Keratinocyte (primary cell): ENCODE results near the gene RPL36A. TPM values are rescaled to one million over a fixed set of nuclear protein-coding genes. Genes with fewer than 3 reads are reported as not detected.

ENCODE experiments used
- DNase-seq: peaks from one replicate; pipeline ENCODE4 v3.0.0-alpha.2; 2011; ENCODE audit warnings: low read depth, missing footprints, low spot score
- FAIRE-seq: peaks from 2 replicates; lab custom pipeline; 2011; peaks lifted over from hg19 to GRCh38; lab: Jason Lieb, UNC
- H2AFZ ChIP-seq: 2 replicates; pipeline ENCODE4 v1.6.0; 2012; ENCODE audit warnings: low read length, control low read depth, inconsistent platforms; ENCODE audit not compliant: control insufficient read depth
- H3K27ac ChIP-seq: 2 replicates; pipeline ENCODE4 v1.5.1; 2011; ENCODE audit warnings: low read length; ENCODE audit not compliant: control insufficient read depth, insufficient read depth
- H3K27me3 ChIP-seq: 3 replicates; pipeline ENCODE4 v1.6.0; 2011; ENCODE audit warnings: low read length; ENCODE audit not compliant: control insufficient read depth, insufficient read depth; ENCODE audit errors: extremely low read depth
- H3K36me3 ChIP-seq, 2 experiments: 2 replicates in 1 of 2; 3 replicates in 1 of 2; pipeline ENCODE4 v1.5.1; 2011; ENCODE audit warnings: low read length in 2 of 2, mild to moderate bottlenecking in 1 of 2; ENCODE audit not compliant: control insufficient read depth in 2 of 2, insufficient read depth in 2 of 2; ENCODE audit errors: extremely low read depth in 1 of 2
- H3K4me1 ChIP-seq: 3 replicates; pipeline ENCODE4 v1.5.1; 2011; ENCODE audit warnings: low read length; ENCODE audit not compliant: control insufficient read depth, insufficient read depth; ENCODE audit errors: extremely low read depth
- H3K4me2 ChIP-seq: 3 replicates; pipeline ENCODE4 v1.6.0; 2011; ENCODE audit warnings: low read depth, low read length; ENCODE audit not compliant: control insufficient read depth, insufficient read depth; ENCODE audit errors: extremely low read depth
- H3K4me3 ChIP-seq, 3 experiments: fragments of 200-600 bp in 1 of 3; sonication (generic) in 1 of 3; 2 replicates in 2 of 3; 3 replicates in 1 of 3; pipeline ENCODE4 v1.5.1; 2011 to 2016; ENCODE audit warnings: low read length in 3 of 3, mild to moderate bottlenecking in 3 of 3, control low read depth in 2 of 3, inconsistent platforms in 1 of 3, low read depth in 1 of 3, mixed read lengths in 1 of 3, mixed run types in 1 of 3, moderate library complexity in 1 of 3; ENCODE audit not compliant: control insufficient read depth in 2 of 3, insufficient read depth in 2 of 3; ENCODE audit errors: extremely low read depth in 1 of 3
- H3K79me2 ChIP-seq: 2 replicates; pipeline ENCODE4 v1.6.0; 2012; ENCODE audit warnings: low read length; ENCODE audit not compliant: control insufficient read depth, insufficient read depth
- H3K9ac ChIP-seq: 3 replicates; pipeline ENCODE4 v1.6.0; 2011; ENCODE audit warnings: low read length; ENCODE audit not compliant: control insufficient read depth, insufficient read depth; ENCODE audit errors: extremely low read depth
- H3K9me1 ChIP-seq: 3 replicates; pipeline ENCODE4 v1.6.0; 2011; ENCODE audit warnings: low read length; ENCODE audit not compliant: control insufficient read depth, insufficient read depth; ENCODE audit errors: extremely low read depth
- H3K9me3 ChIP-seq: 2 replicates; pipeline ENCODE4 v1.5.1; 2012; ENCODE audit warnings: low read depth, low read length; ENCODE audit not compliant: control insufficient read depth
- H4K20me1 ChIP-seq: 3 replicates; pipeline ENCODE4 v1.6.0; 2011; ENCODE audit warnings: low read length; ENCODE audit not compliant: control insufficient read depth, insufficient read depth; ENCODE audit errors: extremely low read depth
- CTCF ChIP-seq, 3 experiments: IDR thresholded peaks in 1 of 3; conservative IDR thresholded peaks in 1 of 3; optimal IDR thresholded peaks in 1 of 3; 2 replicates in 2 of 3; 3 replicates in 1 of 3; pipeline versions ENCODE3 to v1.5.1; 2011; ENCODE audit warnings: low read length in 3 of 3, mild to moderate bottlenecking in 3 of 3, moderate library complexity in 2 of 3, control low read depth in 1 of 3, inconsistent platforms in 1 of 3; ENCODE audit not compliant: insufficient read depth in 2 of 3; ENCODE audit errors: extremely low read depth in 1 of 3
- EZH2 ChIP-seq: IDR thresholded peaks from one replicate; pipeline ENCODE4 v1.6.1; 2012; ENCODE audit warnings: inconsistent platforms, mild to moderate bottlenecking, low read length, moderate library complexity
- dilution Hi-C: fragments of 300-500 bp; cut with MboI; formaldehyde crosslinking; loops from one replicate; pipeline ENCODE4 v1.7.0; 2020; ENCODE audit warnings: low sequenced_read_pairs; ENCODE audit not compliant: extremely low pct_ligation_motif_present
- polyA plus RNA-seq, 5 experiments: library from polyadenylated mRNA; depleted of rRNA in 3 of 5; stranded (reverse) in 3 of 5; stranded (forward) in 1 of 5; unstranded in 1 of 5; fragments of >200 nt; gene quantifications; 1 replicate in 1 of 5; 2 replicates in 3 of 5; 3 replicates in 1 of 5; pipeline versions ENCODE4 v1.2.1 to v1.2.3, GENCODE V29; 2011 to 2012; ENCODE audit warnings: missing spikeins in 2 of 5, low read depth in 1 of 5, low replicate concordance in 1 of 5

RPL36A gene
- polyA plus RNA-seq, 1 donor (not counting 4 experiments of a cell fraction or from before 2014, with no cell fraction given) = 2,714 TPM

GRCh38 chrX:101397779-101398178, 7.0 kb downstream of the RPL36A start:
- TF ChIP-seq EZH2 (no peak), CTCF (optimal IDR thresholded peaks at IDR 0.05 in 1 of 3, IDR thresholded peaks at IDR 0.05 in 1 of 3, conservative IDR thresholded peaks at IDR 0.05 in 1 of 3; ENCODE audit: extremely low read depth in 1 of 3, insufficient read depth in 2 of 3, low read length in 3 of 3) (no peak)
- H3K27ac ChIP-seq = no peak overlapping the region
- dilution Hi-C loops = no loop called here
- H3K9me1 ChIP-seq = no peaks in the 10 kb centered on the region
- H3K9me3 ChIP-seq = no peaks in the 10 kb centered on the region
- DNase-seq = no peak
- H3K4me1 ChIP-seq = no peaks in the 10 kb centered on the region
- no peak overlapping the region for H3K4me2 ChIP-seq
- H3K9ac ChIP-seq = no peak overlapping the region
- H4K20me1 ChIP-seq = no peaks in the 10 kb centered on the region
- FAIRE-seq = no peak
- no peaks in the 10 kb centered on the region for H3K79me2 ChIP-seq
- H3K36me3 ChIP-seq = no peaks in the 10 kb centered on the region
- no peak overlapping the region for H2AFZ ChIP-seq
- H3K27me3 ChIP-seq = no peaks in the 10 kb centered on the region
- no peak overlapping the region for H3K4me3 ChIP-seq

- Histone ChIP-seq H2AFZ (no peak overlapping the region), H4K20me1 (no peaks in the 10 kb centered on the region), H3K9me3 (no peaks in the 10 kb centered on the region), H3K9me1 (no peaks in the 10 kb centered on the region), H3K27ac (no peak overlapping the region), H3K27me3 (no peaks in the 10 kb centered on the region), H3K79me2 (no peaks in the 10 kb centered on the region), H3K4me1 (no peaks in the 10 kb centered on the region), H3K36me3 (no peaks in the 10 kb centered on the region), H3K4me3 (no peak overlapping the region), H3K4me2 (no peak overlapping the region), H3K9ac (no peak overlapping the region)
- DNase-seq (no peak), FAIRE-seq (no peak)
- dilution Hi-C loops = no loop called here
- TF ChIP-seq EZH2 (no peak), CTCF (optimal IDR thresholded peaks at IDR 0.05 in 1 of 3, IDR thresholded peaks at IDR 0.05 in 1 of 3, conservative IDR thresholded peaks at IDR 0.05 in 1 of 3; ENCODE audit: extremely low read depth in 1 of 3, insufficient read depth in 2 of 3, low read length in 3 of 3) (no peak)
Measured at GRCh38 chrX:101398694-101399093, 7.9 kb downstream of the RPL36A start.
